Endothelial cell of umbilical vein (primary cell): ENCODE results near the gene THOP1. TPM values are rescaled to one million over a fixed set of nuclear protein-coding genes. Genes with fewer than 3 reads are reported as not detected.

ENCODE experiments used
- BruUV-seq: library from RNA; stranded (reverse); fragments of 400-500 nt; replicated peaks from 2 replicates; lab custom pipeline; 2021; lab: Mats Ljungman, UMichigan
- CTCF ChIA-PET: fragments of 300-600, 350-600 bp; sonication (Branson Sonifier 250); formaldehyde crosslinking; loops from one replicate; lab custom pipeline; 2021; ENCODE audit warnings: antibody characterized with exemption, inconsistent platforms; lab: Charles Lee
- POLR2A ChIA-PET: fragments of 300-600, 350-600 bp; sonication (Branson Sonifier 250); formaldehyde crosslinking; loops from one replicate; lab custom pipeline; 2021; ENCODE audit warnings: antibody characterized with exemption, inconsistent platforms; lab: Charles Lee
- DNase-seq: peaks from one replicate; pipeline ENCODE4 v3.0.0-alpha.2; 2011; ENCODE audit warnings: low read depth, low spot score
- FAIRE-seq: peaks from 2 replicates; lab custom pipeline; 2011; peaks lifted over from hg19 to GRCh38; lab: Jason Lieb, UNC
- H2AFZ ChIP-seq: 2 replicates; pipeline ENCODE4 v1.6.0; 2012; ENCODE audit warnings: low read depth, low read length, control low read depth, inconsistent platforms
- H3K27ac ChIP-seq: 2 replicates; pipeline ENCODE4 v1.5.1; 2011; ENCODE audit warnings: low read depth, mild to moderate bottlenecking, control low read depth, low read length, moderate library complexity; ENCODE audit not compliant: insufficient read depth
- H3K27me3 ChIP-seq, 2 experiments: 2 replicates each; pipeline versions ENCODE4 v1.6.0 to v1.6.1; 2011; ENCODE audit warnings: low read length in 2 of 2, mixed read lengths in 1 of 2; ENCODE audit not compliant: control insufficient read depth in 2 of 2, insufficient read depth in 2 of 2
- H3K36me3 ChIP-seq, 2 experiments: 2 replicates in 1 of 2; 3 replicates in 1 of 2; pipeline ENCODE4 v1.5.1; 2011; ENCODE audit warnings: low read length in 2 of 2, mild to moderate bottlenecking in 1 of 2, moderate library complexity in 1 of 2; ENCODE audit not compliant: control insufficient read depth in 2 of 2, insufficient read depth in 2 of 2; ENCODE audit errors: extremely low read depth in 1 of 2
- H3K4me1 ChIP-seq: 3 replicates; pipeline ENCODE4 v1.5.1; 2011; ENCODE audit warnings: mild to moderate bottlenecking, low read length; ENCODE audit not compliant: control insufficient read depth, insufficient read depth; ENCODE audit errors: extremely low read depth
- H3K4me2 ChIP-seq: 2 replicates; pipeline ENCODE4 v1.6.1; 2011; ENCODE audit warnings: low read length, control low read depth, mixed read lengths; ENCODE audit not compliant: insufficient read depth
- H3K4me3 ChIP-seq, 3 experiments: fragments of 200-600 bp in 1 of 3; sonication (generic), shearing (Covaris generic) in 1 of 3; replicated peaks in 1 of 3; 2 replicates each; pipeline ENCODE4 v1.5.1; 2011 to 2016; ENCODE audit warnings: control low read depth in 3 of 3, low read length in 3 of 3, mild to moderate bottlenecking in 2 of 3, inconsistent platforms in 1 of 3, low read depth in 1 of 3, moderate library complexity in 1 of 3; ENCODE audit not compliant: insufficient read depth in 1 of 3
- H3K79me2 ChIP-seq: 2 replicates; pipeline ENCODE4 v1.6.0; 2012; ENCODE audit warnings: low read length, inconsistent platforms; ENCODE audit not compliant: control insufficient read depth, insufficient read depth
- H3K9ac ChIP-seq: replicated peaks from 2 replicates; pipeline ENCODE3; 2011; ENCODE audit warnings: low read length, control low read depth; ENCODE audit not compliant: insufficient read depth; ENCODE audit errors: extremely low read depth
- H3K9me1 ChIP-seq: replicated peaks from 3 replicates; pipeline ENCODE4 v1.6.0; 2011; ENCODE audit warnings: mild to moderate bottlenecking, low read length; ENCODE audit not compliant: control insufficient read depth, insufficient read depth; ENCODE audit errors: extremely low read depth
- H3K9me3 ChIP-seq: replicated peaks from 2 replicates; pipeline ENCODE4 v1.5.1; 2012; ENCODE audit warnings: low read length, inconsistent platforms; ENCODE audit not compliant: control insufficient read depth, insufficient read depth
- H4K20me1 ChIP-seq: replicated peaks from 2 replicates; pipeline ENCODE3; 2011; ENCODE audit warnings: mild to moderate bottlenecking, low read length; ENCODE audit not compliant: control insufficient read depth, insufficient read depth; ENCODE audit errors: extremely low read depth
- CTCF ChIP-seq, 2 donors: IDR thresholded peaks; 1 replicate in 1 of 2; 2 replicates in 1 of 2; pipeline ENCODE4 v1.5.1; 2011; ENCODE audit warnings: low read length in 2 of 2, mild to moderate bottlenecking in 2 of 2, moderate library complexity in 2 of 2, control low read depth in 1 of 2, inconsistent platforms in 1 of 2, low read depth in 1 of 2; ENCODE audit not compliant: insufficient read depth in 1 of 2; ENCODE audit errors: extremely low read depth in 1 of 2
- EZH2 ChIP-seq: IDR thresholded peaks from 2 replicates; pipeline ENCODE4 v1.6.1; 2012; ENCODE audit warnings: borderline replicate concordance, low read depth, mild to moderate bottlenecking, moderate library complexity, low read length, inconsistent platforms; ENCODE audit not compliant: severe bottlenecking
- FOS ChIP-seq: IDR thresholded peaks from 2 replicates; pipeline ENCODE4 v1.6.1; 2011; ENCODE audit warnings: mild to moderate bottlenecking, low read length, moderate library complexity, borderline replicate concordance; ENCODE audit not compliant: insufficient read depth
- GATA2 ChIP-seq: IDR thresholded peaks from 2 replicates; pipeline ENCODE4 v1.7.0; 2011; ENCODE audit warnings: low read depth, mild to moderate bottlenecking, moderate library complexity, mixed read lengths, low read length; ENCODE audit not compliant: insufficient read length, insufficient read depth
- JUN ChIP-seq: IDR thresholded peaks from 2 replicates; pipeline ENCODE4 v1.6.1; 2011; ENCODE audit warnings: borderline replicate concordance, low read depth; ENCODE audit not compliant: insufficient read length, insufficient read depth
- MAX ChIP-seq: IDR thresholded peaks from 2 replicates; pipeline ENCODE4 v1.6.1; 2011; ENCODE audit not compliant: insufficient read depth, insufficient read length
- MYC ChIP-seq: IDR thresholded peaks from one replicate; pipeline ENCODE4 v1.6.1; 2011; ENCODE audit warnings: mild to moderate bottlenecking, low read depth, low read length
- POLR2A ChIP-seq: IDR thresholded peaks from 2 replicates; pipeline ENCODE4 v1.6.1; 2012; ENCODE audit warnings: low read depth, mild to moderate bottlenecking, control low read depth, low read length
- POLR2AphosphoS5 ChIP-seq: IDR thresholded peaks from 2 replicates; pipeline ENCODE4 v1.6.1; 2012; ENCODE audit warnings: low read depth, mild to moderate bottlenecking, control low read depth, low read length, moderate library complexity; ENCODE audit not compliant: insufficient read depth
- dilution Hi-C: fragments of 300-500 bp; cut with MboI; formaldehyde crosslinking; loops from one replicate; pipeline ENCODE4 v1.15.0; 2019; ENCODE audit warnings: low sequenced_read_pairs; ENCODE audit not compliant: extremely low pct_ligation_motif_present
- intact Hi-C: fragments of 100-400 bp; cut with micrococcal nuclease; formaldehyde crosslinking; loops from one replicate; pipeline ENCODE4 v1.10.0; 2022
- polyA plus RNA-seq, 4 experiments: library from polyadenylated mRNA; depleted of rRNA in 3 of 4; stranded (reverse) in 3 of 4; unstranded in 1 of 4; fragments of >200 nt; gene quantifications; 2 replicates each; pipeline versions ENCODE4 v1.2.1 to v1.2.3, GENCODE V29; 2011 to 2012; ENCODE audit warnings: missing spikeins in 1 of 4
- total RNA-seq: library from RNA; stranded (reverse); gene quantifications from 2 replicates; pipeline ENCODE4 v1.2.3, GENCODE V29; 2021

THOP1 gene
- total and polyA plus RNA-seq, 2 donors (not counting 3 experiments of a cell fraction or from before 2014, with no cell fraction given): 88.0 to 115 TPM

GRCh38 chr19:2845107-2845506, 59.8 kb downstream of the THOP1 start:
- intact Hi-C loops: no loop called here
- no peaks in the 10 kb centered on the region for H3K9me1 ChIP-seq
- DNase-seq (no peak), FAIRE-seq (no peak)
- H3K4me1 ChIP-seq: peaks cover 10% of the 10 kb centered on the region
- no peak overlapping the region for H3K4me2 ChIP-seq
- TF ChIP-seq POLR2AphosphoS5 (no peak), JUN (no peak), EZH2 (no peak), GATA2 (no peak), MYC (no peak), CTCF (IDR thresholded peaks at IDR 0.05; ENCODE audit: extremely low read depth in 1 of 2, insufficient read depth in 1 of 2, low read depth in 1 of 2, low read length in 2 of 2) (no peak), FOS (no peak), POLR2A (no peak), MAX (no peak)
- H3K9ac ChIP-seq: no peak overlapping the region
- H2AFZ ChIP-seq: no peak overlapping the region
- no peaks in the 10 kb centered on the region for H3K36me3 ChIP-seq
- ChIA-PET CTCF (no interaction called here), POLR2A (interaction anchor here (0.7 kb wide), 1 partner anchor 103 kb away, joined by 3 read pairs; no protein-coding TSS in a partner anchor)
- no peaks in the 10 kb centered on the region for H4K20me1 ChIP-seq
- no peak overlapping the region for H3K4me3 ChIP-seq
- H3K79me2 ChIP-seq: peaks cover 21% of the 10 kb centered on the region
- no TSS peak for BruUV-seq
- H3K27me3 ChIP-seq: no peaks in the 10 kb centered on the region
- H3K9me3 ChIP-seq: no peaks in the 10 kb centered on the region
- dilution Hi-C loops: no loop called here
- H3K27ac ChIP-seq: no peak overlapping the region
